HEK293 (cell line): ENCODE measurements around the gene LDLRAD3.

ENCODE experiments used
- PATZ1 ChIP-seq: fragments of 450-650 bp; formaldehyde crosslinking; IDR thresholded peaks from 2 replicates; pipeline ENCODE4 v1.5.1; 2016; ENCODE audit warnings: missing biosample characterization, missing genetic modification characterization
- TCF7L2 ChIP-seq: IDR thresholded peaks from 2 replicates; pipeline ENCODE4 v1.6.1; 2011; ENCODE audit warnings: low read depth, mild to moderate bottlenecking, inconsistent platforms, low read length, moderate library complexity, borderline replicate concordance
- ZBTB21 ChIP-seq: fragments of 450-650 bp; formaldehyde crosslinking; IDR thresholded peaks from 2 replicates; pipeline ENCODE4 v1.5.1; 2017; ENCODE audit warnings: missing biosample characterization, missing genetic modification characterization
- ZNF121 ChIP-seq: fragments of 450-650 bp; formaldehyde crosslinking; IDR thresholded peaks from 2 replicates; pipeline ENCODE4 v1.5.1; 2016; ENCODE audit warnings: missing biosample characterization, missing genetic modification characterization
- ZNF274 ChIP-seq, 2 experiments: fragments of 200-500 bp in 1 of 2; fragments of 450-650 bp in 1 of 2; sonication (Bioruptor generic) in 1 of 2; formaldehyde crosslinking in 1 of 2; IDR thresholded peaks; 2 replicates each; pipeline versions ENCODE4 v1.5.1 to v1.6.1; 2014 to 2016; ENCODE audit warnings: borderline replicate concordance in 1 of 2, inconsistent platforms in 1 of 2, low read length in 1 of 2, missing biosample characterization in 1 of 2, missing genetic modification characterization in 1 of 2
- ZNF830 ChIP-seq: fragments of 450-650 bp; IDR thresholded peaks from 2 replicates; pipeline ENCODE4 v1.5.0; 2018; ENCODE audit warnings: missing biosample characterization, missing genetic modification characterization, low read depth, mild to moderate bottlenecking, moderate library complexity

- TF ChIP-seq ZNF121 (tag by site-specific recombination): no peak
- TF ChIP-seq ZBTB21: no peak
- TF ChIP-seq ZNF830 (tag by site-specific recombination): no peak
- TF ChIP-seq TCF7L2: no peak
- TF ChIP-seq ZNF274 (IDR thresholded peaks at IDR 0.05; ENCODE audit: low read length): no peak
- TF ChIP-seq ZNF274 (tag by site-specific recombination; IDR thresholded peaks at IDR 0.05; ENCODE audit: borderline replicate concordance): no peak
- no peak for TF ChIP-seq PATZ1 (tag by site-specific recombination)
These were observed 216.2 kb downstream of the LDLRAD3 start for GRCh38 chr11:36160091-36160490.
